HFF-Myc (cell line): Measurements from ENCODE around the gene KHDC1L.
"Not testable (repeated sequence)": the region's sequence is repeated elsewhere in the genome, so short reads cannot be mapped to it uniquely, and the experiment has no call there.

ENCODE experiments used
- DNase-seq: peaks from one replicate; pipeline ENCODE4 v3.0.0-alpha.2; 2011; ENCODE audit warnings: low read depth; ENCODE audit errors: extremely low read depth
- H3K4me3 ChIP-seq: replicated peaks from 2 replicates; pipeline ENCODE4 v1.5.1; 2011; ENCODE audit warnings: low read depth, mild to moderate bottlenecking, control low read depth, low read length
- CTCF ChIP-seq: IDR thresholded peaks from 2 replicates; pipeline ENCODE4 v1.5.1; 2012; ENCODE audit warnings: mild to moderate bottlenecking, low read depth, low read length, control low read depth; ENCODE audit errors: missing control alignments

KHDC1L gene

GRCh38 chr6:73252703-73253102 lies 27.4 kb upstream of the KHDC1L start:
- no peak overlapping the region for H3K4me3 ChIP-seq
- no peak for DNase-seq
- TF ChIP-seq CTCF, result no peak

- H3K4me3 ChIP-seq, result no peak overlapping the region
- no peak for TF ChIP-seq CTCF
- no peak for DNase-seq
Measured at GRCh38 chr6:73250016-73250415, 24.7 kb upstream of the KHDC1L start.

DNA sequence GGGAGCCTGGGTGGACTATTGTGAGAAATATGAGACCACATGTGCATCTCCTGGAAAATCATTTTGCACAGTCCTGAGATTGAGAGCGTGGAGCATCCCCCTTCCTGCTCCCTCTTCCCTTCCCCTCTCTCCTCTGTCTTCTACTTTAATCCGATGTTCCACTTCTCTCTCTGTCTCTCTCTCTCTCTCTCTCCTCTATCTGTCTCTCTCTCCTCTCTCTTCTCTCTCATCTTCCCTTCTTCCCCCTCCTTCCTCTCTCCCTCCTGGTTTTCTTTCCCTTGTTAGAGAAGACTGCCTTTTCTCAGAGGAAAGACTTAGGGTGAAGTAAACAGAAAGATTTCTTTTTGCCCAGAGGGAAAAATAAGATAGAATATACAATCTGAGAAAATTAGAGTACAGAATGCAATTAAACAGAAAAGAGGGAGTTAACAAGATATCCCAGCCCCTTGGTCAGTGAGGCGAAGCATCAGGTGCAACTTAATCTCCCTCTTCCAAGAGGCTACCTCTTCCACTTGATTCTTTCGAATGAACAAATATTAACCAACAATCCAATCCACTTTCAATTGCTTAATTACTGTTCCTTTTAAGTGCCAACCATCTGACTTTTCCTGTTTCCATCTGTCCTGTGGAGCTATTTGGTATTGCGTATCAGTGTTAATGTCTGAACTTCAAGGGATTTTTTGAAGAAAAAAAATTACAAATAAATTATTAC lies 23.1 kb upstream of the KHDC1L start:
- no peak for TF ChIP-seq CTCF
- DNase-seq, result no peak
- H3K4me3 ChIP-seq, result no peak overlapping the region

GRCh38 chr6:73242001-73242400 lies 16.7 kb upstream of the KHDC1L start:
- no peak for TF ChIP-seq CTCF
- no peak for DNase-seq

DNA sequence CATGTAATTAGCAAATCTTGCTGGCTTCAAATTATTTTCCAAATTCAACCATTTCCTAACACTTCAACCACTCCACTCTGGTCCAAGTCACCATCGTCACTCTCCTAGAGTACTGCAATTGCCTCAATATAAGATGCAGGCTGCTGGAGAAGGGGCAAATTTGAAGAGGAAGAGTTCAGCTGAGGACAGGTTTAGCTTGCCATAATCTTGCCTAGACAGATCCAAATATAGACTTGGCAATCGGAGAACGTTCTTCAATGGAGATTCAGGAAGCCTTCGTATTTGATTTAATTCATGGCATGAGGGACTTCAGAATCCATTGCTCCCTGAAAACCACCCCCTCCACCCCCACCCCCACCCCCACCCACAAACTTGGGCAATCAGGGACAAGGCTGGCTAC lies 15.4 kb upstream of the KHDC1L start:
- no peak for TF ChIP-seq CTCF
- H3K4me3 ChIP-seq, result no peak overlapping the region
- DNase-seq, result no peak

More at GRCh38 chr6:73242001-73242400, 16.7 kb upstream of the KHDC1L start:
- no peak overlapping the region for H3K4me3 ChIP-seq

GRCh38 chr6:73236144-73236750 lies 11.0 kb upstream of the KHDC1L start:
- no peak for TF ChIP-seq CTCF
- no peak overlapping the region for H3K4me3 ChIP-seq
- peak; percentile 24 for DNase-seq

DNA sequence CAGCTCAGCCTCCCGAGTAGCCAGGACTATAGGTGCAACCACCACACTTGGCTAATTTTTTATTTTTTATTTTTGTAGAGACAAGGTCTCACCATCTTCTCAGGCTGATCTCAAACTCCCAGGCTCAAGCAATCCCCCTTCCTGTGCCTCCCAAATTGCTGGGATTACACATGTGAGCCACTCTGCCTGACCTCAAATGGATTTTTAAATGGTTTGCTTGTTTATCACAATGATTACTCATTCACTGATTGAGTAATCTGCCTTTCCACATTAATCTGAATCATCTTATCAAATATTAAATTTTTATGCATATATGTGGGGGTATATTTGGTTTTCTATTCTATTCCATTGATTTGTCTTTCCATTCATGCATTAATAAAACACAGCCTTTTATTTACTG lies 9.4 kb upstream of the KHDC1L start:
- no peak for DNase-seq
- H3K4me3 ChIP-seq, result no peak overlapping the region

DNA sequence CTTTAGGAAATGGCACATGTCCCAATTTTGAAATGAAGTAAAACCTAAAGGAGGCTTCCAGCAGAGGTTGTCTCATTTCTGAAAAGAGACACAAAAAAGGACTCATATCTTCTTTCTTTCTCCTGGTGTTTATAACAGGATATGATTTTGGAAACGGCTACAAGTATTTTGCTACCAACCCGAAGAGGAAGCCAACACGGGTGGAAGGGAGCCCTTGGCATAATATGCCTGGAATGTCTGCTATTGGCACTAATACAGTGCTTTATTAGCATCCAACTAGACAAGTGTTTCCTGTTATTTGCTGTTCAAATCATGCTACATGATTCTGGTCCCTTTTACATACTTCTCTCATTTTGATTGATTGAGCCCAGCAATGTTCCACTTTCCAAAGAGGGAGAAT lies 8.7 kb upstream of the KHDC1L start:
- H3K4me3 ChIP-seq, DNase-seq: not testable (repeated sequence)

More for the DNA sequence above, 9.4 kb upstream of the KHDC1L start:
- TF ChIP-seq CTCF, result no peak
